CD4-positive, alpha-beta T cell treated with Interferon alpha-2 for 1 hour (primary cell): Measurements from ENCODE around the gene CHMP6.

Experiments
- DNase-seq, 2 donors: peaks; one replicate each; pipeline ENCODE4 v3.0.0-alpha.2; 2020 to 2022

The CHMP6 gene

DNA sequence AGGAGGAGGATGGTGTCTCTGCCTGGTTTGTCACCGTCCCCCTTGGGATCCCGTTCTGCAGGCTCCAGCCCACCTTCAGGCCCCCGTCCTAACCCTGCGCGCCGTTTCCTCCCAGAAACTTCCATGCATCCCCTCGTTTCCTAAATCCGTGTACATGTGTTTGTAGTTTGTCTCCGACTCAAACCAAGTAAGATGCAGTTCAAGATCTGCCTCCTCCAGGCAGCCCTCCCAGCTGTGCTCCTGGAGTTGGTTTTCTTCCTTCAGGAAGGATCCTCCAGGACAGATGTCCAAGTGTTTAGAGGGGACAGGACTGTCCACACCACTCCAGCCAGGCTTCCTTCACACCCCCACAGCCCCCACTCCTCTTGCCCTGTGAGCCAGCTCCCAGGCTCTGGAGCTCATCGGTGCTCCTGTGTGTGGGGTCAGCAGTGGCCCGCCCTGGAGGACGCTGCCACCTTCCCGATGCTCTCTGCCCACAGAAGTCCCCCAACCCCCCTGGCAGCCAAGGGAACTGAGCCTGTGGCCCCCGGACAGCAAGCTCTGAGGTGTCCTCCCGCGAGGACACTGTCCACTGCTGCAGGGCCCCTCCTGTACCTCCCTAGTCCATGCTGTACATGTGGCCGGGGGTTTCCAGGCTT lies 54.6 kb downstream of the CHMP6 start:
- DNase-seq, result no peak

DNA sequence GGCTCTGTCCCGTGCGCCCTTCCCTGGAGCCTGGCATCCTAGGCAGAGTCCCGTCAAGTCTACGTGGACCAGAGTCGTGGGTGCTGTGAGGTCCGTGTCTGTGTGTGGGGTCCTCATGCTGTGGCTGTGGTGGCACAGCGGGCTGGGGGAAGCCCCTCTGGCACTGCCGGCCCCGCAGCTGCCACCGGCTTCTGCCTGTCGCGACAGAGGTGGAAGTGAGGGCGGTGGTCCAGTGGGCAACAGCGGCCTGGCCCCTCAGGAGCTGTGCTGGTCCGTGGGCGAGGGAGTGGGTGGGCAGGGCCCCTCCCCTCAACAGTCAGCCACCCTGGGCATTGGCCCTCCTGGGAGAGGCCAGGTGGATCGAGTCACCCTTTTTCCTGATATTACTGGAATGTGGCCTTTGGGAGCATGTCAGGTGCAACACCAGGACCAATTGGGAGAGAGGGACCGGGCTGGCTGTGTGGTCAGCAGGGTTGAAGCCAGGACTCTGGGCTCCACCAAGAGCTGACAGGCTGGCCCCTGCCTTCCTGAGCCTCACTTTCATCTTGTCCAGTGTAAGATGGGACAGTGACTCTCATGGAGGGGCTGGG lies 55.2 kb downstream of the CHMP6 start:
- DNase-seq, result no peak

DNA sequence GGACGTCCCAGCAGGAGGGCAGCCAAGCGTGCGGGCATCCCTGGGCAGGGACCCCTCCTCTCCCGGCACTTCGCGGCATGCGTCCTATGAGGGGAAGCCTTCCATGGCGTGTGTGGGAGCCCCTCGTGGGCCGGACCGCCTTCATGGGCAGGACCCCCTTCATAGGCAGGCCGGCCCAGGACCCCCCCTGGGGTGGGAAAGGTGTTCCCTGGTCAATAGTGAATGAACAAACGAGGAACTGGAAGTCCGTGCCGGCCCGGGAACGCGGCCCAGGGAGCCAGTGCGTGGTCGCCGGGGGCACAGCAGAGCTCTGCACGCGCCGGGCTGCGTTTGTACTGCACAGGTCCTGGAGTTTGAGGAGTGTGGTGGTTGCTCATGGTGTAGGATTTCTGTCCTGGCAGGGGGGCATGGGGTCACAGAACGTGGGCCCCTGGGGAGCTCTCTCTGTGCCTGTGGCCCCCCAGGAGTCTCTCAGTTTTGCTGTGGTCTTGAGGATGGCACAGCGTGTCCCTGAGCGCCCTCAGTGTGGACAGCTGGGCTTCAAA lies 57.3 kb downstream of the CHMP6 start:
- no peak for DNase-seq

DNA sequence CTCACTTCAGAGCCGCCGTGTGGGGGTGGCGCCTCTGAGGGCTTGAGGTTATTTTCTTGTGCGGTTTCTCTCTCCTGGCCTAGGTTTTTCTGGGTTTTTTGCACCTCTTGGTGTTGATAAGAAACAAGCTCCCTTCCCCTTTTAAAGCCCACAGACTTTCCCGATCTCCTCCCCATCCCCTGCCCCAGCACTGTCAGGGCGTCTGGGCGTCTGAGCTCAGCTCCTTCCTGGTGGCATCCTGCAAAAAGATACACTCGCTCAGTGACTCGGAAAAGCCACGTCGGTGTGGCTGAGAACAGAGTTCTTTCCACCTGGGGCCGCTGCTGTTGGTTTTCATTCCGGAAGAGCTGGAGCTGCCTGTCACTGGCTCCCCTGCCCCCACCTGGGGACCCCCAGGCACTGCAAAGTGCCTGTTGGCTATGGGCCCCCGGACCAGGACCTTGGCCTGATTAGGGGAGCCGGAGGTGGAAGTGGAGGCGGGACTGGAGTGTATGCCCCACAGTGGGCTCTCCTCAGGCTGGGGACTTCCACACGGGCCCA lies 57.8 kb downstream of the CHMP6 start:
- no peak for DNase-seq
